Psoas muscle (tissue), 8 donors: ENCODE data around the gene LONRF2. TPM values are rescaled to one million over a fixed set of nuclear protein-coding genes. Genes with fewer than 3 reads are reported as not detected.

Experiments used
- ATAC-seq, 4 donors: fragments of 200-7000 bp; cut with Tn5 transposase; one replicate each; pipeline ENCODE4 v1.9.1; 2020; ENCODE audit warnings: moderate library complexity in 3 of 4, mild to moderate bottlenecking in 2 of 4
- DNase-seq, 2 donors: peaks; one replicate each; pipeline ENCODE4 v3.0.0-alpha.2; 2020
- H3K27ac ChIP-seq: fragments of 200-600 bp; one replicate; pipeline ENCODE4 v1.8.0; 2022
- H3K27me3 ChIP-seq, 3 donors: fragments of 200-600 bp in 1 of 3; one replicate each; pipeline versions ENCODE4 v1.6.1 to v1.8.0; 2013 to 2022; ENCODE audit warnings: low read length in 2 of 3, mild to moderate bottlenecking in 2 of 3, moderate library complexity in 1 of 3; ENCODE audit not compliant: insufficient read depth in 3 of 3
- H3K36me3 ChIP-seq, 2 donors: fragments of 200-600 bp in 1 of 2; one replicate each; pipeline versions ENCODE4 v1.6.1 to v1.8.0; 2013 to 2022; ENCODE audit warnings: low read depth in 1 of 2, mild to moderate bottlenecking in 1 of 2, moderate library complexity in 1 of 2; ENCODE audit not compliant: insufficient read depth in 1 of 2
- H3K4me1 ChIP-seq: fragments of 200-600 bp; one replicate; pipeline ENCODE4 v1.8.0; 2022
- H3K4me3 ChIP-seq: fragments of 200-600 bp; one replicate; pipeline ENCODE4 v1.8.0; 2022; ENCODE audit warnings: mild to moderate bottlenecking
- H3K9me3 ChIP-seq: fragments of 200-600 bp; one replicate; pipeline ENCODE4 v1.8.0; 2022
- CTCF ChIP-seq: fragments of 200-600 bp; IDR thresholded peaks from one replicate; pipeline ENCODE4 v1.8.0; 2022; ENCODE audit warnings: antibody characterized with exemption
- WGBS, 3 donors: extraction: QIAGEN DNeasy Blood & Tissue Kit; methylation state at CpG; one replicate each; pipeline versions ENCODE4 v1.1.6 to v1.1.7; 2013; 5-methylcytosine and 5-hydroxymethylcytosine counted together
- intact Hi-C, 2 donors: fragments of 100-400 bp; cut with DNase I; formaldehyde crosslinking; loops; one replicate each; pipeline versions ENCODE4 v1.11.0 to v1.14.2; 2022
- polyA plus RNA-seq, 3 donors: library from polyadenylated mRNA; stranded (reverse); fragments of 200-250 nt; gene quantifications; one replicate each; pipeline ENCODE4 v1.2.3, GENCODE V29; 2013
- total RNA-seq, 4 donors: library from RNA; stranded (reverse); fragmentation: NEBNext Ultra II Directional in 2 of 4; extraction: Animal tissue kit (Norgen Biotek cat#: 25700) in 2 of 4; gene quantifications; one replicate each; pipeline versions ENCODE4 v1.2.1 to v1.2.4, GENCODE V29; 2021 to 2023
- donor health status: healthy with polysubstance abuse.
- donor health status: DM: no; HTN: no; CAD: no; lungs with moderate emphysema.
- donor health status: Bipolar disorder and iron deficiency.
- donor health status: healthy.
- donor health status: DM: yes; HTN: yes; CAD: no.
- donor health status: DM: no; HTN: no; CAD: no.
- donor health status: DM: no; HTN: no; CAD: no.
- donor health status: DM: yes; HTN: yes; CAD: no.

The LONRF2 gene
- total and polyA plus RNA-seq, 7 donors = 0.22 to 11.5 (median 5.7) TPM

GRCh38 chr2:100291152-100291970 is 30.9 kb downstream of the LONRF2 start:
- Histone ChIP-seq H3K27ac (no peak overlapping the region), H3K9me3 (no peaks in the 10 kb centered on the region), H3K4me3 (no peak overlapping the region), H3K36me3 (peaks cover 0 to 35% of the 10 kb centered on the region in 2 donors), H3K27me3 (no peaks in the 10 kb centered on the region), H3K4me1 (no peaks in the 10 kb centered on the region)
- intact Hi-C loops = no loop called here
- 78 to 84% (median 84%) methylated on average over 13 of the region's 13 CpGs for WGBS, 3 donors
- DNase-seq (peak in 1 of 2 donors; percentile 56), ATAC-seq (peak in 3 of 4 donors; percentile 52 to 69 (median 55))
- no peak for TF ChIP-seq CTCF

- 82 to 83% (median 82%) methylated on average over 7 of the region's 7 CpGs for WGBS, 3 donors
- intact Hi-C loops = no loop called here
- Histone ChIP-seq H3K4me3 (no peak overlapping the region), H3K36me3 (peaks cover 0 to 39% of the 10 kb centered on the region in 2 donors), H3K27me3 (no peaks in the 10 kb centered on the region), H3K4me1 (no peaks in the 10 kb centered on the region), H3K27ac (no peak overlapping the region), H3K9me3 (no peaks in the 10 kb centered on the region)
- no peak for TF ChIP-seq CTCF
- ATAC-seq = no peak
- no peak for DNase-seq
Observed at GRCh38 chr2:100290718-100291151, 31.6 kb downstream of the LONRF2 start.

GRCh38 chr2:100289020-100289419 is 33.3 kb downstream of the LONRF2 start:
- Histone ChIP-seq H3K27ac (no peak overlapping the region), H3K27me3 (no peaks in the 10 kb centered on the region), H3K4me3 (no peak overlapping the region), H3K9me3 (no peaks in the 10 kb centered on the region), H3K4me1 (no peaks in the 10 kb centered on the region), H3K36me3 (peaks cover 0 to 40% of the 10 kb centered on the region in 2 donors)
- intact Hi-C loops = no loop called here
- ATAC-seq (no peak), DNase-seq (no peak)
- WGBS, 3 donors = 92 to 98% (median 93%) methylated on average over 6 of the region's 6 CpGs
- no peak for TF ChIP-seq CTCF

- H3K4me1 ChIP-seq = no peaks in the 10 kb centered on the region
- no peak for TF ChIP-seq CTCF
- peaks cover 0 to 40% of the 10 kb centered on the region in 2 donors for H3K36me3 ChIP-seq
- 61 to 76% (median 68%) methylated on average over 3 of the region's 3 CpGs for WGBS, 3 donors
- intact Hi-C loops = no loop called here
- no peaks in the 10 kb centered on the region for H3K9me3 ChIP-seq
- H3K27ac ChIP-seq = no peak overlapping the region
- no peak overlapping the region for H3K4me3 ChIP-seq
- H3K27me3 ChIP-seq = no peaks in the 10 kb centered on the region
- ATAC-seq = no peak
- DNase-seq = no peak
Observed at GRCh38 chr2:100286318-100286717, 36.0 kb downstream of the LONRF2 start.
